GM19238 (cell line): ENCODE results near the gene TOM1L2.
"Not testable (repeated sequence)": the region's sequence is repeated elsewhere in the genome, so short reads cannot be mapped to it uniquely, and the experiment has no call there.

ENCODE experiments used
- DNase-seq: peaks from one replicate; pipeline ENCODE4 v3.0.0; 2011; ENCODE audit warnings: low spot score; ENCODE audit not compliant: insufficient read length

The TOM1L2 gene

DNA sequence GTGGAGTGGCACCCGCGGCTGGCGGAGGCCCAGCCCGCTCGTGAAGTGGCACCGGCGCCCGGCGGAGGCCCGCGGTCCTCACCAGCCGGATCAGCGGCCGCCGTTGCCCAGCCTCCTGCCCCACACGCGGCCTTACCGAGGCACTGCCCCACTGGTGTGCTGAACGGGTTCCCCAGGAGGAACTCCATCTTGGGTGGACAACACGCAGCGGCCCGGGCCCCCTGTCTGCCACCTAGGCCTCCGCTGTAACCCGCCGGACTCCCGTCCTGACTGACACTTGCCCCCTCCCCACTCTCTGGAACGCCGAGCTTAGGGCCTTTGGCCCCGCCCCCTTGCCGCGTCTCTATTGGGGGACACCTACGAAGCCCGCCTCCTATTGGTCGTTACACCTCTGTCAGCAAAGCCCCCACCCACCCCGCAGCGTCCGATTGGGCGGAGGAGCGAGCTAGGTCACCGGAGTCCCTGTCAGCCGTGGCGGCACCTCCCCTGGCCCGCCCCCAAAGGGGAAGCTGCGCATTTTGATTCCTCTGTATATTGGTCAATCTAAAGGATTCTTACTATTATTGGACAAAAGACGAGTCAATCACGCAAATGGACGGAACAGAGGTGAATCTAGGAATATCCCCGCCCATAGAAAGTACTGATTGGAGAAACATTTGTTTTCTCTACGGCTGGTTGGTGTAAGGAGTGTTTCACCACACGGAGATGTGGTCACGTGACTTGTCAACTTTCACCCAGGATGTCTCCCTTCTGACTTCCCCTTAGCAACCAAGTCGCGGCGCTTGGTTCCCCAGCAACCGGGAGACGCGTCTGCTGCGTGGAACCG lies at the start of gene TOM1L2, which contains the start of gene DRC3:
TSS of gene TOM1L2 (minus strand) at position 275 of the 826 bp plus-strand sequence. CDS start at position 188, 87 bp downstream.
TSS of gene DRC3 (plus strand) at position 737 of the 826 bp plus-strand sequence. CDS start 4,737 bp downstream, outside the sequence.
- peak; percentile 99 for DNase-seq

DNA sequence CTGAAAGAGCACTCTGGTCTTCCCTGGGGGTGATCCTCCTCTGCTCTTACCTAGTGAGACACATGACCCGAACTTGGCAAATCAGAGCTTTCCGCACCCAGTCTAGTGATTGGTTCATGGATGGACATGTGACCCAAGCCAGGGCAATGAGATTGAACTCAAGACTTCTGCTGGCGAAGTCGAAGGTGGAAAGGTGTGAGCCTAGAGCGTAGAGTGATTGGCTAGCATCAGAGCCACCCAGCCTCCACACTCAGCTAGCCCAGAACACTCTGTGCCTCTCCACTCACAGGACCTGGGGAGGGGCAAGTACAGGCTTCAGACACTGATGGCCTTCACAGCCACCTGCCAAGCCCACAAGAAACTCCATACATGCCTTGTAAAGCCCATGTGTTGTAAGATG lies 49.2 kb upstream of the TOM1L2 start:
- no peak for DNase-seq

DNA sequence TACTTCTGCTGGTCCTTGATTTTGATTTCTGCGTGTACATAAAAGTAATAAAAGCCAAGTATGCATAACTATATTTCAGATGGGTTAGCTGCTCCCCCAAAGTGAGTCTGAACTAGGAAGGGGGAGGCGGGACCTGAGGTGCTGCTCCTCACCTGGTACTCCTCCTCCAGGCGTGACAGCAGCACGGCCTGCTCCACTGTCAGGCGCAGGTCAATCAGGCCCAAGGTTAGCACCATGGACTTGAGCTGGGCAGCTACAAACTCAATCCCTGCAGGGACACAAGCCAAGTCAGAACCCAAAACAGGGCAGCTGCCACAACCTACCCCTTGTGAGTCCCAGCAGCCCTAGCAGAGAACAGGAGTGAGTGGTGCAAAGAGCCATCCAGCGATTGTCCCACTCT lies 48.8 kb upstream of the TOM1L2 start:
- DNase-seq: no peak

DNA sequence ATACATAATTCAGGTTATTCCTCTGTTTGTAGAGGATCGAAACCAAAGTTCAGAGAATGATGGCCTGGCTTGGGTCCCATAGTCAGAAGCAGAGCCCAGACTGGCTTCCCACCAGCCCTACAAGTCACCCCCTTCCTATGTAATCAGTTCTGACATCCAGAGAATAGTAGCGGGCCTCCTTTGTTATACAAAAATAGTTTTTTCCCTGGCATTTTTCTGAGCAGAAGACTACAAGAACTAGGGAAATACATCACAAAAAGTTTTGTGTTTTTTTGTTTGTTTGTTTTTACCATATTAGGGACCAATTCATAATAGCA lies 47.6 kb upstream of the TOM1L2 start:
- DNase-seq: no peak

DNA sequence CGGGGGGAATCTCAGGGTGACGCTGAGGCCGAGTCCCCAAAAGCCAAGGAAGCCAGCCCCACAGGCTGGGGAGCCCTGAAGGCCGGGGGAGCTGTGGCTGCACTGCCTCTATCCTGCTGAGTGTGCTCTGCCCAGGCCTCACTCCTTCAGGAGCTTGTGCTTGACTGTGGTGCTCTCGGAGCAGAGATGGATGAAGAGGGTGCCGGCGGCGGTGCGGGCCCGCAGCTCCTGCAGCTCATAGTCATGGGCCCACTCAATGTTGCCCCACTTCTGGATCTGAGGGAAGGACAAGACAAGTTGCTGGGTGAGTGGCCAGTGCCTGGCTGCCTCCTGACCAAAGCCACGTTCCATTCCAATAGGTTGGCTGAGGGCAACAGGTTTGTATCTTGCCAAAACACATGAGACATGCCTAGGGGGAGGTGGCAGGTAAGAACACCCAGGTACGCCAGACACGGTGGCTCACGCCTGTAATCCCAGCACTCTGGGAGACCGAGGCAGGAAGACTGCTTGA lies 46.3 kb upstream of the TOM1L2 start:
- DNase-seq: no peak

DNA sequence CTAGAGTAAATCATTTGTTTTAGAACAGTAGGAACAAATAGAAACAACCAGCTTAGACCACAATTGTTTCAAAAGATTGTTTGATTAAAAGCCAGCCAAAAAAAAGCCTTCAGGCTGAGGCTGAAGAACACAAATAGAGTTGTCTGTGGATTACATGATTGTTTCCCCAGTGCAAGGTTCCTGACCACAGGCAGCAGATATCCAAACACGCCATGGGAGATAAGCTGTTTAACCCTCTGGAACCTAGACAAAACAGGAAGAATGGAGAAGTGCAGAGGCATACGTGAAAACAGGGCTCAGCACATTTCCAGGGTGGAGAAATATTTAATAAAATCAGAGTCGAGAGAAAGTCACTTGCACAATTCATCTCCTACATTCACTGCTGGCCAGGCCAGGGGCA lies 45.8 kb upstream of the TOM1L2 start:
- DNase-seq: no peak

DNA sequence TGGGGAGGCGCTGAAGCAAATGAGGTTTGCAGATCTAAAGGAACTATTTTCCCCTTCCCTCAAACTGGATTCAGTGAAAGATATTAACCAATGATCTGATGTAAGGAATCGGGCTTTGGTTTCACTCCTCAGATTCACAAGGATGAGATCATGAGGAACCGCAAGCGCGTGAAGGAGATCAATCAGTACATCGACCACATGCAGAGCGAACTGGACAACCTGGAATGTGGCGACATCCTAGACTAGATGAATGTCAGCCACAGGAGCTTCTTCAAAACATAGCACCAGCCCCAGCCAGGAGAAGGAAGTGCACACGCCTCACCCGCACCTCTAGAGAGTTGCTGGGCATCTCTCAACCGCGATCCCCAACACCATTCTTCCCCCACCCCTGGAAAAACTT lies 44.2 kb upstream of the TOM1L2 start:
- no peak for DNase-seq

DNA sequence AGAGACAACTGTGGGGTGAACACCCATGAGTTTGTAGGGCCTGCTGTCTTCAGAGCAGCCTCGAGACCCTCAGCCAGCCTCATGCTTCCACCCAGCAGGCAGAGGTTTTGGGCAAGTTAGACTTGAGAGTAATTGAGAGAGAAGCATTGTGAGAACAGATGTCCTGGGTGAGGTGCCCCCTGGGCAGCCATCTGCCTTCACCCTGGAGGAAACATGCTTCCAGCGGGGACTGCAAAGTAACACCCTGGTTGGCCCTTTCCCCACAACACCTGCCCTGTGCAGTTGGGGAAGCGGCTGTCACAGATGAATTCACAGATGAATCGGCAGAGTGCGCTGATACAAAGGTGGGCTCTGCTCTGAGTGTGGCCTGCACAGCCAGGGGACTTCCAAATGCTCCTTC lies 43.4 kb upstream of the TOM1L2 start:
- DNase-seq: no peak

DNA sequence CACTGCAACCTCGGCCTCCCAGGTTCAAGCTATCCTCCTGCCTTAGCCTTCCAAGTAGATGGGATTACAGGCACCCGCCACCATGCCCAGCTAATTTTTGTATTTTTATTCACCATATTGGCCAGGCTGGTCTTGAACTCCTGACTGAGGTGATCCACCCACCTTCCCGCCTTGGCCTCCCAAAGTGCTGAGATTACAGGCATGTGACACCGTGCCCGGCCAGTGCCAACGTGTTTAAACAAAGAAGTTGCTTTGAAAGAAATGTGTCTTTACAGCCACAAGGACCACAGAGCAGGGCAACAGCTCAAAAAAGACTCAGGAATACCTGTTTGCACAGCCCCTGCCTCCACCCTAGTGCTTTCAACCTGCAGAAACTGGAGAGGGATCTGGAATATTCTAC lies 41.8 kb upstream of the TOM1L2 start:
- DNase-seq: no peak

DNA sequence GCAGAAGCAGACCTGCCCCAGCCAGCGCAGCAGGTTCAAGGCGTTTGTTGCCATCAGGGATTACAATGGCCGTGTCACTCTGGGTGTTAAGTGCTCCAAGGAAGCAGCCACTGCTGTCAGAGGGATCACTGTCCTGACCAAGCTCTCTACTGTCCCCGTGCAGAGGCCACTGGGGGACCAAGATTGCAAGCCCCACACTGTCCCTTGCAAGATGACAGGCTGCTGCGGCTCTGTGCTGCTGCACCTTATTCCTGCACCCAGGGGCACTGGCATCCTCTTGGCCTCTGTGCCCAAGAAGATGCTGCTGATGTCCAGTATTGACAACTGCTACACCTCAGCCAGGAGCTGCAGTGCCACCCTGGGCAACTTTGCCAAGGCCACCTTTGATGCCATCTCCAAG lies 39.1 kb upstream of the TOM1L2 start:
- DNase-seq: no peak

DNA sequence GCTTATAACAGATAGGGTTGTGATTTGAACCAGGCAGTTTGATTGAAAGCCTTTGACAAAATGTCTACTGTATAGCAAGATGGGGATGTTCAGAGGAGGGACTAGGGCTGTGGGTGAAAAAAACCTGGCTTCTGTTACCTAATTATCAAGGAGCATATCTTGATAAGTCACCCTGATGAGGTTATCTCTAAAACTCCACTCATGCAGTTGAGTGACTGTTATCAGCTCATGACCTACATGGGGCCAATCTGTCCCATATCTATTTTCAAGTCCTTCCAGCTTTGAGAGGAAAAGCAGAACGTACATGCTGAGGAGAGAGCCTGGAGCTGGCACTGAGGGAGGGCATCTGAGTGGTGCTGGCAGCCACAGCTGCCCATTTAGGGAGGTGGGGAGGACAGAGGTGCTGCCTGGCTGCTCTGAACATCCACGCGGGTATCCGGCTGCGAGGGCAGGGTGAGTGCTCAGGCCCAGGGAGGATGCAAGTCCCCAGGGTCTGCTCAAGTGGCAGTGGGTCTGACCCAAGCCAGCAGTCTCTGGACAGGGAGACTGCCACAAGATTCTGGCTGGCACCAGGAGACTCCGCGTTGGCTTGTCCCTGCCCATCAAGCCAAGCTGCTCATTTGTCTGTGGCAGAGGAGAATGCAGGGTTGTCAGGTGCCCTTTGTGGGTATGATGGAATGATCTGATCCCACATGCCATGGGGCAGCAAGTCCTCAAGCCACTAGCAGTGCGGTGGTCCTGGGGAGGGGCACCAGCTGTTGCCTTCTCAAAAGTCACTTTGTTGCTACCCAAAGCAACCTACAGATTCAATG lies 37.6 kb upstream of the TOM1L2 start:
- DNase-seq: no peak

DNA sequence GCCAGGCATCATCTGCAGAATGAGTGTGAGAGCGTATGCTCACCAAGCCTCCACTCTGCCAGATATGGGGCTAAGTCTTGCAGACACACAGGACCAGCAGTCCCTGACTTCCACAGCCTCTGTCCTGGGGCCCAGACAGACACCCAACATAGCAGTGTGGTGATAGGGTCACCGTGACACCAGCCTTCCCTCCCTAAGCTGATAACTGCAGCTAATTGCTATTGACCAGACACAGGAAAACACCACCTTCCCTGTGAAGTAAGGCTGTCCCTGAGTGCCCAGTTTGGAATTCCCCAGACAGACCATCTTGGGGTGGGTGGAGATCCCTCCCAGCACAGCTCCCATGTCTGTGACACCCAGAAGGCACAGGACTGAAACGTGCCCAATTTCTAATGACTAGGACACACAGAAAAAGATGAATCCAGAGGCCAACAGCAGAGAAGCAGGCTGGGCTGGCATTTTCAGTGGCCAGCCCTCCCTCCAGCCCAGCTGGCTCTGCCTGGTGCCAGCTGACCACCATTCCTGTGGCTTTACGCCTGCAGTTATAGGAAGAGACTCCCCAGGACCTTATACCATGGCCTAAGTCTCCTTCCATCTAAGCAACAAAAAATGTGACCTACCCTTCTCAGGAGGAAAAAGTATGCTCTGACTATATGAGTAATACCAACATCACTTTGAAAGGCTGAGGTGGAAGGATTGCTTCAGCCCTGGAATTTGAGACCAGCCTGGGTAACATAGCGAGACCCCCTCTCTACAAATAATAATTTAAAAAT lies 36.5 kb upstream of the TOM1L2 start:
- no peak for DNase-seq

DNA sequence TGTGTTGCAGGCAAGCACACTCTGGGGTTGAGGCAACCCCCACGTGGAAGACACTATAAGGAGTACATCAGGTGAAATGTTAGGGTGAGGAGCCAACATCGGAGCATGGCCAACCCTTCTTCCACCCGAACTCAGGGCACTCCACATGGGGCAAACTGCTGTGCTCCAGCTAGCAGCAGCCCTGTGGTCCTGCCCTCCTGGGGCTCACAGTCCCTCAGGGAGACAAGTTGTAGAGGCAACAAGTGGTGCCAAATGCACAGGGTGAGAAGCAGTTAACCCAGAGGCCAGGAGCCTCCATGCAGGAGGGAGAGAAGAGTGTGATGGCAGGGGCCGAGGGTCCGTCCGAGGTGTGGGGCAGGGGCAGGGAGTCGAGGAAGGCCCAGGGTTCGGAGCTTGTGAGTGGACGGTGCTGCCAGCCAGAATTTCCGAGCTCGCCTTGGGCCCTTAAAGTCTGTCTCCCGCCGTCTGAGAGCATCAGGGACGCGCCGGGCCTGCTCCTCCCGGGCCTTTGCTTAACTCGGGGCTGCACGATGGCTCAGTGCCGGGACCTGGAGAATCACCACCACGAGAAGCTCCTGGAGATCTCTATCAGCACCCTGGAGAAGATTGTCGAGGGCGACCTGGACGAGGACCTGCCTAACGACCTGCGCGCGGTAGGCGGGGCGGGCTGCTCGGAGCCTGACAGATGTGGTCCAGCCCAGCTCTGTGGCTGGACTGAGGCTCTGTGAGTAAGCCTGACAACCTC lies 34.5 kb upstream of the TOM1L2 start:
- no peak for DNase-seq

DNA sequence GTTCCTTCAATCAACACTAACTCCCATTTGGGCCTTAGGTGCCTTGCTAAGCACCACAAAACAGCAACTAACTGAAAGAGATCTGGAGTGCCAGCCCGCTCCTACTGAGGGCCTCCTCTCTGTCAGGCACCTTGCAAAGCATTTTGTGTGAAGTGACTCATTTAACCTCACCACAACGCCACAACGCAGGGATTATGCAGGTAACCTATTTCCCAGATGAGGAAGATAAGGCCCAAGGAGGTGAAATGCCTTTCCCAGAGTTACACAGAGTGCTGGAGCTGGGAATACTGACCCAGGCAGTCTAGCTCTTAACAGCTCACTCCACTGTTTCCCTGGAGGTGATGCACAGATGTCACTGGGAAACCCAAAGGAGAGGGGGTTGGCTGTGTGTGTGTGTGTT lies 33.3 kb upstream of the TOM1L2 start:
- no peak for DNase-seq

DNA sequence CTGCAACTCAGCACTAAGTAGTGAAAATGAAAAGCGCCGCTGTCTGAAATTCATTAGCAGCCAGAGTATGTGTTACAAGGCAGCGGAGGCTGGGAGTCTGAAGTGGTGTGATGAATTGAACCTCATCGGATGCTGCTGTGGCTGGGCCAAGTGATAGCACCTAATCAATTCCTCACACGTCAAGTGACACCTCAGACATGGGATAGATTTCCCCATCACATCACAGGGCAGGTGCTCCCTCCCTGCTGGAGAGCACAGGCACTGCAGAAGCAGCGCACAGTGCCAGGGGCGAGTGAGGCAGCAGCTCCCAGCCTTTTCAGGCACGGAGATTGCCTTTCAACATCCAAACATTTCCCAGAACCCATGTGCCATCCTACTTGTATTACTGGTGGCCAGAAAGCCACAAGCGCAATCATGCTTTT lies 32.7 kb upstream of the TOM1L2 start:
- DNase-seq: no peak

DNA sequence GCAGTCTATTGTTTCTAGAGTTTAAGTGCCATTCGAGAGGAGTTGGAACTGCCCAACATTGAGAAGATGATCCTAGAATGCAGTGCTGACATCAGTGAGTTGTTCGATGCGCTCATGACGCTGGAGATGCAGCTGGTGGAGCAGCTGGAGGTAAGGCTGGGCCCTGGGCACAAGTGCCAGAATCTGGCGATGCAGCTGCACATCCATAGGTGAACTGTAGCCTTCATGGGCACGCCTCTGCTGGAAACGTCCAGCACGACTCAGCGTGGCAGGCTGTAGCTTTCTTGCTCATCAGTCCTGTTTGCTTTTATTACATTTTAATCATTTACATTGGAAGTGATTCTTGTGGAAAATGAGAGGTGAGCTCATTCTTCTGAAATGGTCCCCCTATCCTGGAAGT lies 32.1 kb upstream of the TOM1L2 start:
- DNase-seq: no peak

DNA sequence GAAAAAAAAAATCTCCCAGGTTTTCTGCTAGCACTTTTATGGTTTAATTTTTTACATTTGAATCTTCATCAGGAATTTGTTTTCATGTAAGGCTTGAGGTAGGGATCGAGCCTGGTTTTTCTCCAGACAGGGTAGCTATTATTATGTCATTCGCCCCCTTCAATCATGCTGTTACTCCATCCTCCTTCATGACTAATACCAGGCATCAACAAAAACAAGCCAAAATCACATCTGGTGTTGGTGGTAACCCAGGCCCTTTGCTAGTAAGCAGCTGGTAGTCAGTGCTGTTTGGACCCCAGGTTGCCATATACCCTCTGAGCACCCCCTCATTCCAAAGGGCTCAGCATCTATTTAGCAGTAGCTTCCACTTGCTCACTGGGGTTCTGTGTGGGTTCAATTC lies 30.0 kb upstream of the TOM1L2 start:
- no peak for DNase-seq

DNA sequence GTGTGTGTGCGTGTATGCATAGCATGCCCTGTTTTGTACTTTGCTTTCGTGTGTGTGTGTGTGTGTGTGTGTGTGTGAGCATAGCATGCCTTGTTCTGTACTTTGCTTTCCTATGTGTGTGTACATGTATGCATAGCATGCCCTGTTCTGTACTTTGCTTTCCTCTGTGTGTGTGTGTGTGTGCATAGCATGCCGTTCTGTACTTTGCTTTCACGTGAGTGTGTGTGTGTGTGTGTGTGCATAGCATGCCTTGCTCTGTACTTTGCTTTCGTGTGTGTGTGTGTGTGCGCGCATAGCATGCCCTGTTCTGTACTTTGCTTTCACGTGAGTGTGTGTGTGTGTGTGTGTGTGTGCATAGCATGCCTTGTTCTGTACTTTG lies 27.8 kb upstream of the TOM1L2 start:
- no peak for DNase-seq

DNA sequence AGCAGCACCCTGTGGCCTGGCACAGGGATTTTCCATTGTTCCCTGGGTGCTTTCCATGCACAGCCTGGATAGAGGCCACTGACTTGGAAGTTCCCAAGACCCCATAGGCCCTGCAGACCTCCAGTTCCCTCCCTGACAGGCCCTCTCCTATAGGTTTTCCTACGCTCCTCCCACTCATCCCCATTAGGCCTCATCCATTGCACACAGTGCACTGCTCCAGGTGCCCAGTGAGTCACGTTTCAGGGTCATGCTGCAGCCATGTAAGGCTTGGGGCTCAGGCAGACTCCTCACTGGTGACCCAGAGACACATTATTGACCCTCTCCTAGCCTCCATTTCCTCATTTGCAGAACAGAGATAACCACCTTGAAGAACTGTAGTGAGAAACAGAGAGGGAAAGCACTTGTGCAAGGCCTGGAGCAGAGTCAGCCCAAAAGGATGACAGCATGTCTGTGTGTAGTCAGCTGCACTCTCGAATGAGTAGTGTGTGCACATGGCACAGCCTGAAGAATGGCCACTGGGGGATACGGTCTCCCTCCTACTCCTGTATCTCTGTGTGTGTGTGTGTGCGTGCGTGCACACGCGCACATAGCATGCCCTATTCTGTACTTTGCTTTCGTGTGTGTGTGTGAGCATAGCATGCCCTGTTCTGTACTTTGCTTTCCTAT lies 27.3 kb upstream of the TOM1L2 start:
- DNase-seq: no peak

DNA sequence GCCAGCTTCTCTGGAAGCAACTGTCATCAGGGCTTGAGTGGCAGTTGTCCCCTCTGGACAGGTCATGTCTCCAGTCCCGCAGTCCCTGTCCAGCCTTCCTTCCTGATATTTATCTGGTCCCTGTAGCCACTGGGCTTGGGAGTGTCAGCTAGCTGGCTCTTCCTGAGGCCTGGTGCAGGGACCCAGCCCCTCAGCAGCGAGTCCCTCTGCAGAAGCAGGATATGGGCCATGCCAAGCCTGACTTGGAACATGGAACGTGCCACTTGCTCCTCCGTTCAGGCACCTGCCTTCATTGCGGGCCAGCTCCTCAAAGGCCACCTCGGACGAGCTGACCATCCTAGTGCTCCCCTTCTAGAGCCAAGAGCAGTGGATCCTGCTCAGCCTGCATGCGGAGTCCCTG lies 26.7 kb upstream of the TOM1L2 start:
- no peak for DNase-seq

DNA sequence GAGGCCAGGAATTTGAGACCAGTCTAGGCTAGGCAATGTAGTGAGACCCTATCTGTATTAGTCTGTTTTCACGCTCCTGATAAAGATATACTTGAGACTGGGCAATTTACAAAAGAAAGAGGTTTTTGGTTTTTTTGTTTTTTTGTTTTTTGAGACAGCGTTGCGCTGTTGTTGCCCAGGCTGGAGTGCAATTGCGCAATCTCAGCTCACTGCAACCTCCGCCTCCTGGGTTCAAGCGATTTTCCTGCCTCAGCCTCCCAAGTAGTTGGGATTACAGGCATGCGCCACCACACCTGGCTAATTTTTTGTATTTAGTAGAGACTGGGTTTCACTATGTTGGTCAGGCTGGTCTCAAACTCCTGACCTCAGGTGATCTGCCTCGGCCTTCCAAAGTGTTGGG lies 23.7 kb upstream of the TOM1L2 start:
- not testable (repeated sequence) for DNase-seq
